ENCODE results near the gene ZNF331.

The ZNF331 gene

DNA sequence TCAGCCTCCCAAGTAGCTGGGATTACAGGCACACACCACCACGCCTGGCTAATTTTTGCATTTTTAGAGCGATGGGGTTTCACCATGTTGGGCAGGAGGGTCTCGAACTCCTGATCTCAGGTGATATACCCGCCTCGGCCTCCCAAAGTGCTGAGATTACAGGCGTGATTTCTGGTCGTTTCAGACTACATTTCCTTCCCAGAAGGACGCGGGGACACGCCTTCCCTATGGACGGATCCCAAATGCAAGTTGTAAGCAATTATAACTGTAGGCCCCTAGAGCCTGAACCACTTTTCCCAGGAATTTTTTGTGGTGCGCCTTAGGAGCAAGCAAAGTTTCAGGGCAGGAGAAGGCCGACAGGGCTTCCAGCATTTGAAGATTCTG, 17.8 kb upstream of the ZNF331 start:
- H3K4me1 Mint-ChIP-seq = peaks cover 20% of the 10 kb centered on the region
- H3K36me3 Mint-ChIP-seq (ENCODE audit: low read depth) = peaks cover 51% of the 10 kb centered on the region
- no peak for DNase-seq
- no peak overlapping the region for H3K27ac Mint-ChIP-seq
- H3K9me3 Mint-ChIP-seq = peaks cover 44% of the 10 kb centered on the region
- TF ChIP-seq, protein P1, sequence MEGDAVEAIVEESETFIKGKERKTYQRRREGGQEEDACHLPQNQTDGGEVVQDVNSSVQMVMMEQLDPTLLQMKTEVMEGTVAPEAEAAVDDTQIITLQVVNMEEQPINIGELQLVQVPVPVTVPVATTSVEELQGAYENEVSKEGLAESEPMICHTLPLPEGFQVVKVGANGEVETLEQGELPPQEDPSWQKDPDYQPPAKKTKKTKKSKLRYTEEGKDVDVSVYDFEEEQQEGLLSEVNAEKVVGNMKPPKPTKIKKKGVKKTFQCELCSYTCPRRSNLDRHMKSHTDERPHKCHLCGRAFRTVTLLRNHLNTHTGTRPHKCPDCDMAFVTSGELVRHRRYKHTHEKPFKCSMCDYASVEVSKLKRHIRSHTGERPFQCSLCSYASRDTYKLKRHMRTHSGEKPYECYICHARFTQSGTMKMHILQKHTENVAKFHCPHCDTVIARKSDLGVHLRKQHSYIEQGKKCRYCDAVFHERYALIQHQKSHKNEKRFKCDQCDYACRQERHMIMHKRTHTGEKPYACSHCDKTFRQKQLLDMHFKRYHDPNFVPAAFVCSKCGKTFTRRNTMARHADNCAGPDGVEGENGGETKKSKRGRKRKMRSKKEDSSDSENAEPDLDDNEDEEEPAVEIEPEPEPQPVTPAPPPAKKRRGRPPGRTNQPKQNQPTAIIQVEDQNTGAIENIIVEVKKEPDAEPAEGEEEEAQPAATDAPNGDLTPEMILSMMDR (IDR thresholded peaks at IDR 0.05) = no peak
- peak overlapping the region; percentile 100 for H3K4me3 Mint-ChIP-seq
- H3K27me3 Mint-ChIP-seq (ENCODE audit: low read depth, poor library complexity) = peaks cover 15% of the 10 kb centered on the region

GRCh38 chr19:53520547-53521372, 17.2 kb upstream of the ZNF331 start:
- peak; percentile 90 for DNase-seq
- peaks cover 50% of the 10 kb centered on the region for H3K9me3 Mint-ChIP-seq
- TF ChIP-seq, protein P1 (IDR thresholded peaks at IDR 0.05) = no peak
- H3K27me3 Mint-ChIP-seq (ENCODE audit: low read depth, poor library complexity) = peaks cover 15% of the 10 kb centered on the region
- H3K36me3 Mint-ChIP-seq (ENCODE audit: low read depth) = peaks cover 57% of the 10 kb centered on the region
- peak overlapping the region; percentile 100 for H3K4me3 Mint-ChIP-seq
- H3K4me1 Mint-ChIP-seq = peaks cover 20% of the 10 kb centered on the region
- H3K27ac Mint-ChIP-seq = peak overlapping the region; percentile 98

DNA sequence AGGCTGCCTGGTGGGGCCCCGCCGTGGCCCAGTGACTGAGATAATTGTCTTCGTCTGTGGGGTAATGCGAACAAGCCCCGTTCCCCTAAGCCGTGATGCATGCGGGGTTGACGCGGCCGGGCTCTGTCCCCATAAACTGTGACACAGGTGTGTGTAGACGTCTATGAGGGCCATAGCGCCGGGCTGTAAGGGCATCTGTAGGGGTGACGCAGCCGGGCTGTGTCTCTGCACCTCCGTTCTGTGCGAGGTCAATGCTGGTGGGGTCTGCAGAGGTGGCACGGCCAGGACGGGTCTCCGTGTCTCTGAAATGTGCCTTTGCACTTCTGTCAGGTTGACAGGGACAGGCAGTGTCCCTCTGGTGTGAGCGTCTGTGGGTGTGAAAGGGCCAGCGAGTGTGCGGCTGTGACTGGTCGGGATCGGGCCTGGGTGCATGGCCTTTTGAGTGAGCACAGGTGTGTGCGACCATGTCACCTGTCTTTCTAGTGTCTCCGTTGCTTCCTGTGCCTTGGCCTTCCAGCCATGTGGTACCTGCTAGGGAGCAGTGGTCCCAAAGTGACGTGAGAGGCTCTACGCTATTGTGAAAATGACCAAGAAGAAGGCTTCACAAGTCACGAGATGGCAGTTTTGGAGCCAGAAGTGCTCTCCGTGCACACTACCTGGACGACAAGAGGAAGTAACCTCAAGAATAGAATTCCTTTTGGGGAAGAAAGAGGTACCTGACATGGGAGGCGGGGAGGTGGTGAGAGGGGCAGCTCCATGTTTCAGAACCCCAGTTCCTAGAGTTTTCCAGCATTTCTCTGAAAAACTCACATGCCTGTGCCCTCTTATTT, 16.4 kb upstream of the ZNF331 start:
- Mint-ChIP-seq H3K27me3 (ENCODE audit: low read depth, poor library complexity) (peaks cover 15% of the 10 kb centered on the region), H3K4me1 (peaks cover 20% of the 10 kb centered on the region), H3K27ac (peak overlapping the region; percentile 98), H3K9me3 (peaks cover 56% of the 10 kb centered on the region), H3K4me3 (peak overlapping the region; percentile 100), H3K36me3 (ENCODE audit: low read depth) (peaks cover 65% of the 10 kb centered on the region)
- peak; percentile 20 for DNase-seq
- TF ChIP-seq, protein P1 (IDR thresholded peaks at IDR 0.05) = no peak

- Mint-ChIP-seq H3K36me3 (ENCODE audit: low read depth) (peaks cover 75% of the 10 kb centered on the region), H3K9me3 (peaks cover 36% of the 10 kb centered on the region), H3K27ac (no peak overlapping the region), H3K4me1 (peaks cover 19% of the 10 kb centered on the region), H3K27me3 (ENCODE audit: low read depth, poor library complexity) (no peaks in the 10 kb centered on the region), H3K4me3 (no peak overlapping the region)
- no peak for DNase-seq
- TF ChIP-seq, protein P1 (IDR thresholded peaks at IDR 0.05) = no peak
Measured at GRCh38 chr19:53525922-53526321, 12.0 kb upstream of the ZNF331 start.

GRCh38 chr19:53530622-53531021, 7.3 kb upstream of the ZNF331 start:
- Mint-ChIP-seq H3K4me3 (no peak overlapping the region), H3K4me1 (no peaks in the 10 kb centered on the region), H3K27ac (peak overlapping the region; percentile 45), H3K36me3 (ENCODE audit: low read depth) (peaks cover 29% of the 10 kb centered on the region), H3K9me3 (peaks cover 8% of the 10 kb centered on the region), H3K27me3 (ENCODE audit: low read depth, poor library complexity) (no peaks in the 10 kb centered on the region)
- TF ChIP-seq, protein P1 (IDR thresholded peaks at IDR 0.05) = no peak
- no peak for DNase-seq
